NCI-H146 (cell line): ENCODE measurements around the gene IL2RA.
A peak's percentile ranks its signal among the peaks of the same experiment; 100 is the strongest.
"Not testable (repeated sequence)": the region's sequence is repeated elsewhere in the genome, so short reads cannot be mapped to it uniquely, and the experiment has no call there.

Source experiments
- DNase-seq: peaks from one replicate; lab custom pipeline; 2025; lab: John Stamatoyannopoulos, UW

The IL2RA gene

DNA sequence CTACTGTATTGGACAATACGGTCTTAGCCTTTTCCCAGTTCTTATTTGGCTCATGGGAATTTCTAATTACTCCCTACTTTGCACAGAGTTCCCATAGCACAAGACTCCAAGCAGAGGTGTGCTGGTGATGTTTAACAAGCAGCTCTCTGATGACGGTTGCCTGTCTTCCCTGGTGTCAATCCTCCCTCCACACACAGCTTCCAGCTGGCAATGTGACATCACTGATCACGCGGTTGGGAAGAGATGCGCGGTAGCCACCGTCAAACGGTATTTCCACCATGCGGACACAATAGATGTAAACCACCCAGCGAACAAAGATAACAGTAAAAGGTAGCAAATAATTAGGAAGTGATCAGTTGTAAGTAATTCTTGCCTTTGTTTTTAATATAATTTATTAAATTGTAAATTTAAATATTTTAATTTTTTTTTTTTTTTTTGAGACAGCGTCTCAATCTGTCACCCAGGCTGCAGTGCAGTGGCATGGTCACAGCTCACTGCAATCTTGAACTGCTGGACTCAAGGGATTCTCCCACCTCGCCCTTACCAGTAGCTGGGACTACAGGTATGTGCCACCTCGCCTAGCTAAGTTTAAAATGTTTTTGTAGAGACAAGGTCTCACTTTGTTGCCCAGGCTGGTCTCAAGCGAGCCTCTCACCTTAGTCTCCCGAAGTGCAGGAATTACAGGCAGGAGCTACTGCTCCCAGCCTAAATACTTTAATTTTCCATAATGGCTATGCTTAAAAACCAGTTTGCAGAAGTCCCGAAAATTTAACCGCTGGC, 48.6 kb downstream of the IL2RA start:
- DNase-seq: peak; percentile 49

DNA sequence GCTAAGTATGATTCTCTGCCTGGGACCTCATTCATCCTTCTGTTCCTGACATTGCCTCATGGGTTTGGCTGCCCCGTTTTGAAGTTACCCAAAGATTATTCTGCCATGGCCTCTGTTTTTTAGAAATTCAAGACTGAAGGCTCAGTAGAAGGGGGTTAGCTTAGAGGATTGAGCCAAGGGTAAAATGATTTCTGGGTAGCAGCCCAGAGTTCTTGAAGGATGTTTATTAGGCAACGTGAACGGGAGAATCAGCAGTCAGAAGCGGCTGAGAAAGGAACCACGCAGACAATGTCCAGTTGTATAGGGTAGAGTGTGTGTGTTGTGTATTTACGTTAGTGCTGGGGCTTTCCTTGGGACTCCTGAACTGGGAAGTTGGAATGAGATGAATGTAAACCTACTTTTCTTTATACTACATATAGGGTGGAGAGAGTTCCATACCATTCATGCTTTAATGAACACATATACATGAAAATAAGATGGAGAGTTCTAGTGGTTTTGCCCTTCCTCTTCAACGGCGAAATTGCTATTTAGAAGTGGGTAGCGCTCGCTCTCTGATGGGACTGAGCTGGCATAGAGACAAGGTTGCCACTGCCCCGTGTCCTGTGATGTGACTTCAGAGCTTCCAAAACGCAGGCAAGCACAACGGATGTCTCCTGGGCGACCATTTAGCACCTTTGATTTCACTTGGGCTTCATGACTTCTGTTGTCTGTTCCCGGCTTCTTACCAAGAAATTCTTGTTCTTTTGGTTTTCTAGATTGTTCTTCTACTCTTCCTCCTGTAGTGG, 49.9 kb downstream of the IL2RA start:
- no peak for DNase-seq

- no peak for DNase-seq
These were observed 50.6 kb downstream of the IL2RA start for GRCh38 chr10:6011558-6011957.

DNA sequence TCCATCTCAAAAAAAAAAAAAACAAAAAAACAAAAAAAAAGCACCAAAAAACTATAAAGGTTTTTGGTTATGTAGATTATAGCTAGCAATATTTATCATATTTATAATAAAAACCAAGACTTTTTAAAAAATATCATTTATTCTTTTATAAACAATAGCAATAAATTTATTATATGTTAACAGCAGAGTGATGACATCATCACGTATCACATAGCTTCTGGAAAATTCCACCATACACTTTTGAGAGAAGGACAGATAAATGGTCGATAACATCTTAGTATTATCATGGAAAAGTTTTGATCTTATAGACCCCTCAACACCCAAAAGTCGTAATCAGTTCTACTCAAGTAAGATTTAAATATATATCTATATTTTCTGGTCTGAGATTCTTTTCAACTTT, 51.6 kb downstream of the IL2RA start:
- DNase-seq: no peak

DNA sequence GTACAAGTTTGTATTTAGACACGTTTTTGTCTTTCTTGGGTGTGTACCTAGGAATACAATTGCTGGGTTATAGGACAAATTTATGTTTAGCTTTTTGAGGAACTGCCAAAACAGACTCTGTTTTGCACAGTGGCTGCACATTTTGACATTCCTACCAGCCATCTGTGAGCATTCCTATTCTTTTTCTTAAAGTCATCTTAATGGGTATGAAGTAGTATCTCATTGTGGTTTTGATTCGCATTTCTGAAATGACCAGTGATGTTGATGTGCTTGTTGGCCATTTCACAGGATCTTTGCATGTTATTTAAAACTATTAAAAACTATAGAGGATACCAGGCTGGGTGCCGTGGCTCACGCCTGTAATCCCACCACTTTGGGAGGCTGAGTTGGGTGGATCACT, 52.2 kb downstream of the IL2RA start:
- DNase-seq: no peak

GRCh38 chr10:6009150-6009549, 53.0 kb downstream of the IL2RA start:
- DNase-seq: no peak

DNA sequence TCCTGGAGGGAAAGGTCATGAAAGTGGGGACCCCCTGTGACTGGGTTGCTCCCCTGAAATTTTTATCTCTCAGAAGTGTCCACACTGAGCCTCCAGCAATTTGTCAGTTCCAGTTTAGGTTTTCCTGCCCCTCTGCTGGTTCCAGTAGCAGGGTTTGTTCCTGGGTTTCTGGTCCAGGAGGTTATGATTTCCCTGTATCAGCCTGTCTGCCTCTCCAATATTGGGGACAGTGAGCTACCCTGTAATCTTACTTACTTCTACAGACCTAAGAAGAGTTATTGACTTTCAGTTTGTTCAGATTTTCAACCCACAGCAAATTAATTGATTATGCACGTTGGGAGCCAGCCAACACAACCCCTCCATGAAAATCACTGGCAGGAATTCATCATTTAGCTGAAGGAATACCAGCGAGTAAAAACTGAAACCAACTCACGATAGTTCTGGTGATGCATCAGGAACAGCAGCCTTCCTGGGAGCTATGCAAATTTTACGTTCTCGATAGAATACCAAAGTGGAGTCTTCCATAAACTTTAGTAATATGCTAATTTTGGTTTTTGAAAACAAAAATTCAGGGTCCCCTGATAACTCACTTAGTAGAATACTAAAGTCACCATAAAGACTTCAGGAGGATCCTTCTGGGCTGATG, 53.5 kb downstream of the IL2RA start:
- DNase-seq: no peak

GRCh38 chr10:6006991-6007390, 55.2 kb downstream of the IL2RA start:
- DNase-seq: no peak

DNA sequence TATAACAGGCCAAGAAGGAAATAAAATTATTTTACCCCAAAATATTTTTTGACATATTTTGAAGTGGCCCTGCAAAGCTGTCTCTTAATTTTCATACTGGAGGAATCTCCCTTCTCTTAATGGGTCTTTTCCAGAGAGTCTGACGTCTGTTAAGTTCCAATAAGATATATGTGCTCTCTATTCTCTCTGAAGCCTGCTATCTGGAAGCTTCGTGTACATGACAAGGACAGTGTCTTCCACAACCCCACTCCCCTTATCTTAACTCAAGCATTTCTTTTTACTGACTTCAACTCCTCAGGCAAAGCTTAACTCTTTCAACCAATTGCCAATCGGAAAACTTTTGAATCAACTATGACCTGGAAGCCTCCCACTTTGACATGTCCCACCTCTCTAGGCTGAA, 55.6 kb downstream of the IL2RA start:
- no peak for DNase-seq

DNA sequence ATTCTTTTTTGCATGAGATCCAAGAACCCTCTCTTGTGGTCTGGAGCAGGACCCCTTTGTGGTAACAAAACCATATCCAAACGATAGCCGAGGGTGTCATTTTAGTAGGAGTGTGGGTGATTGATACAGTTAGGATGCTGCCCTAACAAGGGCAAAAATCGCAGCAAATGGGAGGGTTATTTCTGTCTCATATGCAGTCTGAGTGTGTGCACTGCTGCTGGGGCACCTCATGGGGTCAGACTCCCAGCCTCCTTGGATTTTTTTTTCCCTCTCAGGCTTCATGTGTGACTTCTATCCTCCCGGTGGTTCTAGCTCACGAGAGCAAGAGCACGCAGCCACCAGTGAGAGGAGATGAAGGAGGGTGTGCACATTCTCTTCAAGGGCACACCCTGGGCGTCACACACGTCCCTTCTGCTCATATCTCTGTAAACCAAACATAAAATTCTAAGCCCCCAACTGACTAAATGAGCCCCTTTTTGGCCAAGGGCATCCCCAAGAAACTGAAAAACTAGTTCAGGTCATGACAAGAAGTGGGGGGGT, 56.2 kb downstream of the IL2RA start:
- no peak for DNase-seq

DNA sequence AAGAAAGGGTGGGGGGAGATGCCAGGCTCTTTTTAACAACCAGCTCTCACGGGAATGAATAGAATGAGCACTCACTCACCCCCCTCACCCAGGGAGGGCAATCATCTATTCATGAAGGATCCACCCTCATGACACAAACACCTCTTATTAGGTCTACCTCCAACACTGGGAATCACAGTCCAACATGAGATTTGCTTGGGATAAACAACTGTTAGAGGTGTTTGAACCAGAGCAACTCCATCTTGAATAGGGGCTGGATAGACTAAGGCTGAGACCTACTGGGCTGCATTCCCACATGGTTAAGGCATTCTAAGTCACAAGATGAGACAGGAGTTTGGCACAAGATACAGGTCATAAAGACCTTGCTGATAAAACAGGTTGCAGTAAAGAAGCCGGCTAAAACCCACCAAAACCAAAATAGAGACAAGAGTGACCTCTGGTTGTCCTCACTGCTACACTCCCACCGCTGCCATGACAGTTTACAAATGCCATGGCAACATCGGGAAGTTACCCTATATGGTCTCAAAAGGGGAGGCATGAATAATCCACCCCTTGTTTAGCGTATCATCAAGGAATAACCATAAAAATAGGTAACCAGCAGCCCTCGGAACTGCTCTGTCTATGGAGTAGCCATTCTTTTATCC, 56.9 kb downstream of the IL2RA start:
- not testable (repeated sequence) for DNase-seq

DNA sequence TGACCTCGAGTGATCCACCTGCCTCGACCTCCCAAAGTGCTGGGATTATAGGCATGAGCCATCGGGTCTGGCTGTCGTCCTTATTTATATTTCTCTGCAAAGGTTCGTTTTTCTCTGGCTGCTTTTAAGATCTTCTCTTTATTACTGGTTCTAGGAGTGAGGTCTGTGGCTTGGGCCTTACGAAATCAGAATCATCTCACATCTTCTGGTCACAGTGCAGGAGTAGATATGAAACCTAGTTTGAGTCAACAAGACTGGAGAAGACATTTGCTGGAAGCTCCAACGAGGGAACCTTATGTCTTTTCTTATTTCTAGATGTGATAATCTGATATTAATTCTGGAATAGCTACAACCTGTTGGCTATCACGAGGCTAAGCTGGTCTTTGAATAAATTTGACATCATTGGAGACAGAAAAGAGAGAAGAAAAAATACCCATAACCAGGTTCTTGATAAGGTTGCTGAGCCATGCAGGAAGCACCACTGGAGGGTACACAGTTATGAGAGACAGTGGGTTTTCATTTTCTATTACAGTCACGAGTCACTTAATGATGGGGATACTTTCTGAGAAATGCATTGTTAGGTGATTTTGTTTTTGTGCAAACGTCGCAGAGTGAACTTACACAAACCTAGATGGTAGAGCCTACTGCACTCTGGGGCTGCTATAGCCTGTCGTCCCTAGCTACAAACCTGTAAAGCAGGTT, 59.2 kb downstream of the IL2RA start:
- no peak for DNase-seq

- peak; percentile 90 for DNase-seq
These were observed 62.6 kb downstream of the IL2RA start for GRCh38 chr10:5999440-6000165.

DNA sequence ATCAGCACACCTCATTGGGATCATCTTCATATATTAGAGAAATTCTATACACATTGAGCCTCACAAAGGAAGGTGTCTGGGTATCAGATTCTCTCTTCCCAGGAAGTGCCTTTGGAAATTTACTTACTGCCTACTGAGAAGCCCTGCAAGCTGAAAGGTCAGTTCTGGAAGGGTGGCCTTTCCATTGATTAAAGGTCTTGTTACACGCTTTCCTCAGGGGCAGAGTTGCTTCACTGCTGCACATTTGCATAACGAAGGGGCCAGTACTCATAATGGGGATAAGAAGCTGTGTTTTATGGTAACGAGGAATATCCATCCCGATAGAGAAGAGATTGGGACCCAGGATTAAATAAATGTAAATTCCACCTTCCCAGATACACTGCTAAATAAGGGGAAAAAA, 65.5 kb downstream of the IL2RA start:
- peak; percentile 18 for DNase-seq

GRCh38 chr10:5992398-5992797, 69.8 kb downstream of the IL2RA start:
- no peak for DNase-seq

DNA sequence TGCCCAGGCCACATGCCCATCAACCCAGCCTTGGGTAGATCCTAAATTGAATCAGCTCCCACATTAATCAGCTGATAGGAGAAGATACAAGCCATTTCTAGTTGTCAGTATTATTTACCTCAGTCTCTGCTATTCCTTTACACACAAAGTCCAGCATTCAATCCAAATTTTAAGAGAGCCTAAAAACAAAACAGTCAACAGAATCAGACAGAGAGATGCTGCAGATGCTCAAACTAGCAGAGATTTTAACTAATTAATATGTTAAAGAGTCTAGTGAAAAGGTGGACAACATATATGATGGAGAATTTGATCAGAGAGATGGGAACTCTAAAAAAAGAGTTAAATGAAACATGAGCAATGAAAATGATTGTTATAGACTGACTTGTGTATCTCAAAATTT, 70.5 kb downstream of the IL2RA start:
- no peak for DNase-seq

GRCh38 chr10:5989756-5990155, 72.4 kb downstream of the IL2RA start:
- no peak for DNase-seq

DNA sequence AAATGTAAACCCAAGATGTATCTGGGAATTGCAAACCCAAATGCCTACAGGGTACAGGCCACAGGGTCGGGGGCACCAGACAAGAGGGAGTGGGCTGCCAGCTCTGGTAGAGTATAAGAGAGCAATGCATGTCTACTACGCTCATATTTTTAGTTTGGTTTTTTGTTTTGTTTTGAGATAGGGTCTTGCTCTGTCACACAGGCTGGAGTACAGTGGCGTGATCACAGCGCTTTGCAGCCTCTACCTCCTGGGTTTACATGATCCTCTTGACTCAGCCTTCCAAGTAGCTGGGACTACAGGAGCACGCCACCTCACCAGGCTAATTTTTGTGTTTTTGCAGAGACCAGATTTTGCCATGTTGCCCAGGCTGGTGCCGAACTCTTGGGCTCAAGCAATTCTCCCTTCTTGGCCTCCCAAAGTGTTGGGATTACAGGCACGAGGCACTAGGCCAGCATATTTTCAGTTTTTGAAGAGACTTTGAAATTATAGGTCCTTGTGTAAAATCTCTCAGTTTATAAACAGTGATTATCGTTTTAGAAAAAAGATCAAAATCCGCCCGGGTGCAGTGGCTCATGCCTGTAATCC, 73.7 kb downstream of the IL2RA start:
- no peak for DNase-seq

DNA sequence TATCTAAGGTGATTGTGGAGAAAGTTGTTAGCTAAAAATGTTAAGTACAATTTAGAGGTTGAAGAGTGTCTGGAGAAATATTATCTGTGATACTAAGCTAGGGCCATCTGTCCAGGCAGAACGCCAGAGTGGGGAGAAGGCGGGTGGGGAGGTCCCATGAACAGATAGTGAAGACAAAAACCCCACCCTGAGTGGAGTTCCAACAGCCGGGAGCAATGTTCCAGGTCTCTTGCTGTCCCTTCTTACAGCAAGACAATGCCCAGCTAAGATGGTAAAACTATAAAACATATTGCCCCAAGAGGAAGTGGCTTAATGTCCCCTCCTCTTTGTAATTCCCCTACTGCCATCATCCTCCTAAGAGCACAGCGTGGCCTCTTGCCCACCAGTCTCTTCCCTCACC, 74.4 kb downstream of the IL2RA start:
- no peak for DNase-seq

- DNase-seq: no peak
These were observed 77.1 kb downstream of the IL2RA start for GRCh38 chr10:5985029-5985428.

GRCh38 chr10:5983774-5984173, 78.4 kb downstream of the IL2RA start:
- DNase-seq: no peak
